H1 (cell line): ENCODE data around the gene ZNF248. TPM values are rescaled to one million over a fixed set of nuclear protein-coding genes. Genes with fewer than 3 reads are reported as not detected.

ENCODE experiments used
- CTCF ChIA-PET: fragments of 300-600 bp; sonication (Branson Sonifier 250); formaldehyde crosslinking; loops from one replicate; lab custom pipeline; 2021; ENCODE audit not compliant: partially characterized antibody; lab: Charles Lee
- POLR2A ChIA-PET: fragments of 300-600 bp; sonication (Branson Sonifier 250); formaldehyde crosslinking; loops from one replicate; lab custom pipeline; 2021; ENCODE audit warnings: inconsistent platforms; ENCODE audit not compliant: partially characterized antibody; lab: Charles Lee
- DNase-seq, 2 experiments: peaks; one replicate each; pipeline versions ENCODE4 v3.0.0 to v3.0.0-alpha.2; 2010 to 2022; ENCODE audit warnings: low spot score in 2 of 2, low read depth in 1 of 2, mixed read lengths in 1 of 2
- FAIRE-seq: peaks from 2 replicates; lab custom pipeline; 2011; peaks lifted over from hg19 to GRCh38; lab: Jason Lieb, UNC
- H2AFZ ChIP-seq: 2 replicates; pipeline ENCODE4 v1.8.1; 2012; ENCODE audit warnings: low read length, inconsistent platforms
- H2AK5ac ChIP-seq: 2 replicates; pipeline ENCODE4 v1.6.1; 2013; ENCODE audit warnings: low read depth, low read length
- H2BK120ac ChIP-seq: replicated peaks from 2 replicates; pipeline ENCODE3; 2013; ENCODE audit warnings: low read depth, low read length, inconsistent platforms
- H2BK12ac ChIP-seq: 2 replicates; pipeline ENCODE4 v1.6.1; 2013; ENCODE audit warnings: low read depth, low read length
- H2BK15ac ChIP-seq: 2 replicates; pipeline ENCODE4 v1.6.1; 2013; ENCODE audit warnings: low read length
- H2BK20ac ChIP-seq: 2 replicates; pipeline ENCODE4 v1.6.1; 2013; ENCODE audit warnings: low read length
- H2BK5ac ChIP-seq: 2 replicates; pipeline ENCODE4 v1.6.1; 2013; ENCODE audit warnings: low read depth, low read length
- H3K14ac ChIP-seq: 2 replicates; pipeline ENCODE4 v1.6.1; 2013; ENCODE audit warnings: inconsistent platforms; ENCODE audit not compliant: insufficient read length
- H3K18ac ChIP-seq: 2 replicates; pipeline ENCODE4 v1.6.1; 2013; ENCODE audit warnings: low read length; ENCODE audit errors: extremely low read depth
- H3K23ac ChIP-seq: 2 replicates; pipeline ENCODE4 v1.6.1; 2013; ENCODE audit warnings: inconsistent platforms; ENCODE audit not compliant: insufficient read length
- H3K23me2 ChIP-seq: 2 replicates; pipeline ENCODE4 v1.6.1; 2013; ENCODE audit warnings: low read depth, low read length
- H3K27ac ChIP-seq: 2 replicates; pipeline ENCODE4 v1.6.1; 2011; ENCODE audit warnings: low read depth, low read length, inconsistent platforms
- H3K27me3 ChIP-seq, 4 experiments: replicated peaks in 1 of 4; 1 replicate in 1 of 4; 2 replicates in 3 of 4; pipeline versions ENCODE4 v1.6.1 to v1.8.1; 2011 to 2013; ENCODE audit warnings: low read length in 3 of 4, mild to moderate bottlenecking in 3 of 4, inconsistent platforms in 2 of 4, mixed read lengths in 2 of 4, moderate library complexity in 1 of 4; ENCODE audit not compliant: control insufficient read depth in 3 of 4, insufficient read depth in 3 of 4; ENCODE audit errors: extremely low read depth in 1 of 4
- H3K36me3 ChIP-seq, 4 experiments: 2 replicates each; pipeline versions ENCODE4 v1.6.1 to v1.8.1; 2011 to 2013; ENCODE audit warnings: mild to moderate bottlenecking in 4 of 4, low read length in 3 of 4, moderate library complexity in 2 of 4, control low read depth in 1 of 4, inconsistent platforms in 1 of 4; ENCODE audit not compliant: insufficient read depth in 4 of 4, control insufficient read depth in 2 of 4
- H3K4ac ChIP-seq: replicated peaks from 2 replicates; pipeline ENCODE3; 2013; ENCODE audit warnings: low read length, low read depth, mixed read lengths, inconsistent platforms; ENCODE audit not compliant: insufficient read length
- H3K4me1 ChIP-seq, 4 experiments: replicated peaks in 1 of 4; 1 replicate in 1 of 4; 2 replicates in 3 of 4; pipeline versions ENCODE4 v1.6.1 to v1.8.1; 2011 to 2013; ENCODE audit warnings: low read length in 3 of 4, inconsistent platforms in 2 of 4, mixed read lengths in 1 of 4; ENCODE audit not compliant: insufficient read depth in 4 of 4, control insufficient read depth in 3 of 4
- H3K4me2 ChIP-seq, 2 experiments: 2 replicates each; pipeline versions ENCODE4 v1.6.1 to v1.8.1; 2011 to 2013; ENCODE audit warnings: low read depth in 2 of 2, low read length in 2 of 2, control low read depth in 1 of 2, inconsistent platforms in 1 of 2, mild to moderate bottlenecking in 1 of 2; ENCODE audit not compliant: insufficient read depth in 1 of 2
- H3K4me3 ChIP-seq, 4 experiments: fragments of 200-600, 300-600 bp in 1 of 4; sonication (generic), shearing (Covaris generic), sonication (Bioruptor Twin) in 1 of 4; 2 replicates each; pipeline versions ENCODE4 v1.5.1 to v1.8.1; 2011 to 2016; ENCODE audit warnings: low read length in 4 of 4, low read depth in 3 of 4, control low read depth in 2 of 4, inconsistent platforms in 2 of 4, mild to moderate bottlenecking in 2 of 4, mixed read lengths in 1 of 4, moderate library complexity in 1 of 4; ENCODE audit not compliant: insufficient read depth in 2 of 4; ENCODE audit errors: extremely low read depth in 1 of 4
- H3K56ac ChIP-seq: replicated peaks from 2 replicates; pipeline ENCODE3; 2013; ENCODE audit warnings: low read depth, mild to moderate bottlenecking, mixed read lengths, low read length, inconsistent platforms; ENCODE audit not compliant: insufficient read length
- H3K79me1 ChIP-seq: 2 replicates; pipeline ENCODE4 v1.6.1; 2013; ENCODE audit warnings: low read depth, low read length, control low read depth
- H3K79me2 ChIP-seq, 2 experiments: 2 replicates each; pipeline versions ENCODE4 v1.6.1 to v1.8.1; 2012 to 2013; ENCODE audit warnings: low read length in 2 of 2, mild to moderate bottlenecking in 2 of 2, inconsistent platforms in 1 of 2; ENCODE audit not compliant: insufficient read depth in 2 of 2, control insufficient read depth in 1 of 2
- H3K9ac ChIP-seq, 4 experiments: replicated peaks in 1 of 4; 1 replicate in 1 of 4; 2 replicates in 3 of 4; pipeline versions ENCODE4 v1.6.1 to v1.8.1; 2011 to 2013; ENCODE audit warnings: low read depth in 3 of 4, low read length in 3 of 4, control low read depth in 2 of 4, mild to moderate bottlenecking in 2 of 4, moderate library complexity in 2 of 4, inconsistent platforms in 1 of 4; ENCODE audit errors: extremely low read depth in 1 of 4
- H3K9me3 ChIP-seq, 2 experiments: 2 replicates each; pipeline versions ENCODE4 v1.6.1 to v1.8.1; 2012 to 2013; ENCODE audit warnings: mild to moderate bottlenecking in 2 of 2, moderate library complexity in 2 of 2, control low read depth in 1 of 2, inconsistent platforms in 1 of 2, low read depth in 1 of 2, low read length in 1 of 2, mixed read lengths in 1 of 2; ENCODE audit not compliant: insufficient read depth in 2 of 2
- H4K20me1 ChIP-seq, 2 experiments: replicated peaks in 1 of 2; 2 replicates each; pipeline versions ENCODE3 to v1.8.1; 2011 to 2013; ENCODE audit warnings: inconsistent platforms in 2 of 2, low read length in 2 of 2, mild to moderate bottlenecking in 1 of 2; ENCODE audit not compliant: insufficient read depth in 2 of 2, control insufficient read depth in 1 of 2
- H4K5ac ChIP-seq: 2 replicates; pipeline ENCODE4 v1.6.1; 2013; ENCODE audit warnings: low read length, low read depth, mixed read lengths, inconsistent platforms; ENCODE audit not compliant: insufficient read length
- H4K8ac ChIP-seq: 2 replicates; pipeline ENCODE4 v1.8.0; 2013; ENCODE audit warnings: mild to moderate bottlenecking, moderate library complexity, low read length, inconsistent platforms; ENCODE audit not compliant: insufficient read depth; ENCODE audit errors: extremely low read depth
- H4K91ac ChIP-seq: replicated peaks from 2 replicates; pipeline ENCODE3; 2013; ENCODE audit warnings: low read length, mixed read lengths, inconsistent platforms; ENCODE audit not compliant: insufficient read length
- CBX8 ChIP-seq: fragments of 300-800, 300-1000 bp; sonication (generic); IDR thresholded peaks from 2 replicates; pipeline ENCODE4 v1.7.1; 2016; ENCODE audit warnings: low read depth, low read length, borderline replicate concordance
- GTF2F1 ChIP-seq: IDR thresholded peaks from 2 replicates; pipeline ENCODE4 v1.6.1; 2012; ENCODE audit warnings: low read depth, low read length, improper control_type of control experiment, borderline replicate concordance
- KDM1A ChIP-seq: fragments of 200-600, 300-600 bp; sonication (generic); IDR thresholded peaks from 2 replicates; pipeline ENCODE4 v1.7.1; 2016; ENCODE audit warnings: mild to moderate bottlenecking, low read length, borderline replicate concordance
- KDM5A ChIP-seq: fragments of 200-600 bp; IDR thresholded peaks from 2 replicates; pipeline ENCODE4 v1.7.1; 2012; ENCODE audit warnings: mild to moderate bottlenecking, low read length, inconsistent platforms, mixed read lengths
- MAFK ChIP-seq: IDR thresholded peaks from 2 replicates; pipeline ENCODE4 v1.6.1; 2012; ENCODE audit warnings: low read depth, mild to moderate bottlenecking, improper control_type of control experiment, low read length
- POU5F1 ChIP-seq: IDR thresholded peaks from 2 replicates; pipeline ENCODE4 v1.6.1; 2011; ENCODE audit warnings: low read depth, mild to moderate bottlenecking, low read length, moderate library complexity
- SP2 ChIP-seq: IDR thresholded peaks from 2 replicates; pipeline ENCODE4 v1.6.1; 2012; ENCODE audit warnings: mild to moderate bottlenecking, low read length, inconsistent platforms
- SP4 ChIP-seq: IDR thresholded peaks from 2 replicates; pipeline ENCODE4 v1.6.1; 2012; ENCODE audit warnings: low read length, inconsistent platforms
- WGBS, 2 experiments: shearing (Covaris generic) in 1 of 2; methylation state at CpG; one replicate each; pipeline versions ENCODE4 v1.1.6 to v1.1.7; 2013 to 2015; ENCODE audit warnings: low lambda C conversion rate in 2 of 2, mixed read lengths in 2 of 2, inconsistent platforms in 1 of 2, low coverage in 1 of 2, missing lambda C conversion rate in 1 of 2; ENCODE audit not compliant: insufficient replicate concordance in 2 of 2, insufficient coverage in 1 of 2, insufficient read length in 1 of 2; ENCODE audit errors: extremely low coverage in 1 of 2, missing lambda C conversion rate in 1 of 2; 5-methylcytosine and 5-hydroxymethylcytosine counted together
- polyA plus RNA-seq, 7 experiments: library from polyadenylated mRNA; depleted of rRNA in 3 of 7; stranded (reverse) in 5 of 7; unstranded in 2 of 7; fragments of >200 nt in 5 of 7; fragments of 200-250 nt in 2 of 7; gene quantifications; 1 replicate in 5 of 7; 2 replicates in 1 of 7; 4 replicates in 1 of 7; pipeline versions ENCODE4 v1.2.1 to v1.2.3, GENCODE V29; 2011 to 2013; ENCODE audit warnings: missing spikeins in 2 of 7, mixed read lengths in 2 of 7
- total RNA-seq: library from RNA; stranded (reverse); fragmentation: NEBNext Ultra II Directional; extraction: Animal tissue kit (Norgen Biotek cat#: 25700); gene quantifications from 2 replicates; pipeline ENCODE4 v1.2.1, GENCODE V29; 2021

Gene ZNF248
- total and polyA plus RNA-seq, 2 of the 8 experiments (the other 6 are each of a cell fraction or from before 2014, with no cell fraction given) = 9.1 TPM; not detected in 1

DNA sequence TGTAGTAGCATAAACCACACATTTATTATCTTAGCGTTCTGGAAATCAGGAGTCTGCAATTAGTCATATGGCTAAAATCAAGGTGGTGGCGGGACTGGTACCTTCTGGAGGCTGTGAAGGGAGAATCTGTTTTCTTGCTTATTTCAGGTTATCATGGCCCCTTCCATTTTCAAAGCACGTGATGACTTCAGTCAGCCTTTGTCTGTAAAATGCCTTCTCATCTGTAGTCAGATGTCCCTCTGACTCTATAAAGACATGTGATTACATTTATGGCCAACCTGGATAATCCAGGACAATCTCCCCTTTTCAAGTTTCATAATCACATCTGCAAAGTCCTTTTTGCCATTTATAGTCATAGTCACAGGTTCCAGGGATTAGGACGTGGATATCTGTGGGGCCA, 15.5 kb upstream of the ZNF248 start:
- H3K14ac ChIP-seq = no peak overlapping the region
- DNase-seq (no peak), FAIRE-seq (no peak)
- H3K27ac ChIP-seq = no peak overlapping the region
- no peaks in the 10 kb centered on the region for H3K36me3 ChIP-seq
- no peaks in the 10 kb centered on the region for H3K79me1 ChIP-seq
- no peak overlapping the region for H2AFZ ChIP-seq
- H3K4me1 ChIP-seq = no peaks in the 10 kb centered on the region
- no peak overlapping the region for H2BK20ac ChIP-seq
- no peak overlapping the region for H3K23ac ChIP-seq
- H3K4me2 ChIP-seq = no peak overlapping the region
- no peak overlapping the region for H3K56ac ChIP-seq
- no peak overlapping the region for H3K18ac ChIP-seq
- H4K8ac ChIP-seq = no peak overlapping the region
- H4K91ac ChIP-seq = no peak overlapping the region
- 66% methylated on average over 4 of the region's 4 CpGs; no CpG with 5 or more reads in 1 of the 2 experiments for WGBS, 2 experiments
- H2AK5ac ChIP-seq = no peak overlapping the region
- H3K4me3 ChIP-seq = no peak overlapping the region
- H2BK12ac ChIP-seq = no peak overlapping the region
- H3K27me3 ChIP-seq = no peaks in the 10 kb centered on the region
- TF ChIP-seq CBX8 (no peak), KDM5A (no peak), GTF2F1 (no peak), POU5F1 (no peak), KDM1A (no peak), SP2 (no peak), MAFK (no peak), SP4 (no peak)
- H2BK15ac ChIP-seq = no peak overlapping the region
- H3K23me2 ChIP-seq = no peaks in the 10 kb centered on the region
- H3K9ac ChIP-seq = no peak overlapping the region
- H2BK120ac ChIP-seq = no peak overlapping the region
- H4K5ac ChIP-seq = no peak overlapping the region
- peaks cover 51 to 79% of the 10 kb centered on the region in 2 experiments for H3K9me3 ChIP-seq
- H4K20me1 ChIP-seq = no peaks in the 10 kb centered on the region
- CTCF ChIA-PET = no interaction called here
- no peaks in the 10 kb centered on the region for H3K79me2 ChIP-seq
- POLR2A ChIA-PET = no interaction called here
- H3K4ac ChIP-seq = no peak overlapping the region
- no peak overlapping the region for H2BK5ac ChIP-seq
